Measurements from ENCODE around the gene ADAMTSL5.

DNA sequence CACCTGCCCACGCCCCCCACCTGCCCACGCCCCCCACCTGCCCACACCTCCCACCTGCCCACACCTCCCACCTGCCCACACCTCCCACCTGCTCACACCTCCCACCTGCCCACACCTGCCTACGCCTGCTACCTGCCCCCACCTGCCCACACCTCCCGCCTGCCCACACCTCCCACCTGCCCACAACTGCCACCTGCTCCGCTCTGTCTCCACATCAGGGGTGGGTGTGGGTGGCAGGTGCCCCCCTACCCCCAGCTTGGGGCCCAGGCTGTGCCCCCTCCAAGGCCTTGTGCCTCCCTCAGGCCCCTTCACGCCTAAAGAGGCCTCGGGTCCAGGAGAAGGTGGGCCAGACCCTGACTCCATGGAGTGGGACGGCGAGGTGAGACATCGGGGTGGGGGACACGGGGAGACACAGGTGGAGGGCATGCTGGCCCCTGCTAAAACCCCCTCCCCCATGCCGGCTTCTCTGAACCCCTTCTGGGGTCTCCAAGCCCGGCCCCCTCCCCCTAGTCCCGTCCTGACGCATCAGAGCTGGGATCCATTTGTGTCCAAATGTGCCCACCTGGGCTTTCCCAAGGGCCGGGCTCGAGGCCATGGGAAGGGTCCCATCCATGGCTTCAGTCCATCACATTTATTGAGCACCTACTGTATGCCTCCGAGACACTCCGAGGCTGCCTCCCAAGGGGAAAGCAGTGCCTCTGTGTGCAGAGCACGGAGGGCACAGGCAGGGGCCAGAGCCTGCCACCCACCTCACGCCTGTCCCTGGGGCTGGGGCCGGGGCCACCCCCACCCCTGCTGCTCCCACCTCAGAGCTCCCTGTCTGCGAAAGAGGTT lies 16.0 kb upstream of the ADAMTSL5 start:
- TF ChIP-seq, protein P1, sequence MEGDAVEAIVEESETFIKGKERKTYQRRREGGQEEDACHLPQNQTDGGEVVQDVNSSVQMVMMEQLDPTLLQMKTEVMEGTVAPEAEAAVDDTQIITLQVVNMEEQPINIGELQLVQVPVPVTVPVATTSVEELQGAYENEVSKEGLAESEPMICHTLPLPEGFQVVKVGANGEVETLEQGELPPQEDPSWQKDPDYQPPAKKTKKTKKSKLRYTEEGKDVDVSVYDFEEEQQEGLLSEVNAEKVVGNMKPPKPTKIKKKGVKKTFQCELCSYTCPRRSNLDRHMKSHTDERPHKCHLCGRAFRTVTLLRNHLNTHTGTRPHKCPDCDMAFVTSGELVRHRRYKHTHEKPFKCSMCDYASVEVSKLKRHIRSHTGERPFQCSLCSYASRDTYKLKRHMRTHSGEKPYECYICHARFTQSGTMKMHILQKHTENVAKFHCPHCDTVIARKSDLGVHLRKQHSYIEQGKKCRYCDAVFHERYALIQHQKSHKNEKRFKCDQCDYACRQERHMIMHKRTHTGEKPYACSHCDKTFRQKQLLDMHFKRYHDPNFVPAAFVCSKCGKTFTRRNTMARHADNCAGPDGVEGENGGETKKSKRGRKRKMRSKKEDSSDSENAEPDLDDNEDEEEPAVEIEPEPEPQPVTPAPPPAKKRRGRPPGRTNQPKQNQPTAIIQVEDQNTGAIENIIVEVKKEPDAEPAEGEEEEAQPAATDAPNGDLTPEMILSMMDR (conservative IDR thresholded peaks at IDR 0.05 in 1 of 2, IDR thresholded peaks at IDR 0.05 in 1 of 2; ENCODE audit: low read depth in 1 of 2, low read length in 2 of 2), result no peak
- TF ChIP-seq EZH2 (IDR thresholded peaks at IDR 0.05; ENCODE audit: low read length, missing control alignments), result no peak

Measured in fibroblast of lung (primary cell).